Esophagus muscularis mucosa (tissue), 3 donors: ENCODE results near the gene OR52H1.

Experiments used
- POLR2A ChIP-seq: fragments of 450-650 bp; IDR thresholded peaks from one replicate; pipeline ENCODE4 v1.6.1; 2017; ENCODE audit warnings: antibody characterized with exemption, moderate library complexity, mild to moderate bottlenecking, low read depth
- TF ChIP-seq, protein P1 (sequence below), 3 experiments: fragments of 200-600 bp in 2 of 3; fragments of 450-650 bp in 1 of 3; sonication (generic) in 2 of 3; IDR thresholded peaks; one replicate each; pipeline ENCODE4 v1.5.1; 2017 to 2019; ENCODE audit warnings: antibody characterized with exemption in 3 of 3, mild to moderate bottlenecking in 2 of 3, moderate library complexity in 1 of 3

DNA sequence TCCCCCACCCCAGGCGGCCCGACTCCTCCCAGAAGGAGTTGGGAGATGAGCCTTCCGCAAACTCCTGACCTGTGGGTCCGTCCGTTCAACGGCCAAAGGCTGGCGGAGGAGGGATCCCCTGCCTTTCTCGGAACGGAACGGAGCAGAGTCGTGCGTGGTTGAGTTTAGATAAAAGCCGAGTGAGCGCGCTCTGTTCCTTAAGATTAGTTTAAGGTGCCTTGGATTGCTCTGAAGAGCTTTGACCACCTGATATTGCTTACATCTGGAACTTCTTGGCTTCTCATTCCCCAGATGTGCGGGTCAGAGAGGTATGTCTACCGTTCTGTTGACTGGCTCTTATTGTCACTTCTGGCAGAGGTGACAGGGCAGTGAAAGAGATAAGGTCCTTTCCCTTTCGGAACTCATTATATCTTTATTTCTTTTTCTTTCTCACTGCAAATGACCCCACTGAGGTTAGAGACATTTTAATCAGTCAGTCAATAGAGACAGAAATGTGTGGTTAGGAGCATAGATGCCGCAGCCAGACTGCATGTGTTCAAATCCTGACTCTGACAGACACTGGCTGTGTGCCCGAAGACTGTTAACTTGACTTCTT is 48.4 kb upstream of the OR52H1 start, which contains the start of gene TRIM6:
- TF ChIP-seq, protein P1, sequence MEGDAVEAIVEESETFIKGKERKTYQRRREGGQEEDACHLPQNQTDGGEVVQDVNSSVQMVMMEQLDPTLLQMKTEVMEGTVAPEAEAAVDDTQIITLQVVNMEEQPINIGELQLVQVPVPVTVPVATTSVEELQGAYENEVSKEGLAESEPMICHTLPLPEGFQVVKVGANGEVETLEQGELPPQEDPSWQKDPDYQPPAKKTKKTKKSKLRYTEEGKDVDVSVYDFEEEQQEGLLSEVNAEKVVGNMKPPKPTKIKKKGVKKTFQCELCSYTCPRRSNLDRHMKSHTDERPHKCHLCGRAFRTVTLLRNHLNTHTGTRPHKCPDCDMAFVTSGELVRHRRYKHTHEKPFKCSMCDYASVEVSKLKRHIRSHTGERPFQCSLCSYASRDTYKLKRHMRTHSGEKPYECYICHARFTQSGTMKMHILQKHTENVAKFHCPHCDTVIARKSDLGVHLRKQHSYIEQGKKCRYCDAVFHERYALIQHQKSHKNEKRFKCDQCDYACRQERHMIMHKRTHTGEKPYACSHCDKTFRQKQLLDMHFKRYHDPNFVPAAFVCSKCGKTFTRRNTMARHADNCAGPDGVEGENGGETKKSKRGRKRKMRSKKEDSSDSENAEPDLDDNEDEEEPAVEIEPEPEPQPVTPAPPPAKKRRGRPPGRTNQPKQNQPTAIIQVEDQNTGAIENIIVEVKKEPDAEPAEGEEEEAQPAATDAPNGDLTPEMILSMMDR (IDR thresholded peaks at IDR 0.05), result no peak
- TF ChIP-seq POLR2A, result no peak
